ENCODE data around the gene GCDH.
A peak's percentile ranks its signal among the peaks of the same experiment; 100 is the strongest.
"Not testable (repeated sequence)": the region's sequence is repeated elsewhere in the genome, so short reads cannot be mapped to it uniquely, and the experiment has no call there.

Gene GCDH

DNA sequence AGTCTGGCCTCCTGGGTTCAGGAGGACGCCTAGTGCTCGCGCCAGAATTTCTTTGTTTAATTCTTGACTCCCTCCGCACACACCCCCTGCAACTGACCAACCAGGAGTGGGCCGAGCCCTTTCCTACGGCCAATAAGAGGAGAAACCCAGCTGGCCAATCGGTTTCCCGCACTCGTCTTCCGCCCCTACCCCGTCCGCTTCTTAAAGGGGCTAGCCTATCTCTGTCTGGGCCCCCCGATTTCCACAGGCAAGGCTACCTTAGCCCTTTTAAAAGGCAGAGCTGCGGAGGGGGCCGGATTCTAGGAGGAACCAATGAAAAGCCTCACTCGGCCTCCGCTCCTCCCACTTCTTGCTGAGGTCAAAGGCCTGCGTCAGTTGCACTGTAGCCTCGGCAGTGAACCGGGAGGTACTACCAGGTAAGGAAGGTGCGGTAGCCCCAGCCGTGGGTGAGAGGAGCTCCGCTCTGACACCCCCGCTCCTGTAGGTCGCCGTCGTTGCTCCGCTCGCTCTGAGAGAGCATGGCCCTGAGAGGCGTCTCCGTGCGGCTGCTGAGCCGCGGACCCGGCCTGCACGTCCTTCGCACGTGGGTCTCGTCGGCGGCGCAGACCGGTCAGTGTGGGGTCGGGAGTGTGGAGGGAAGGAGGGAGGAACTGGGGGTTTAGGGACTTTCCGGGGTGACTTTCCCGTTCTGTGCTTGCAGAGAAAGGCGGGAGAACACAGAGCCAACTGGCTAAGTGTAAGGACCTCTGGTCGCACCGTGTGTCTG, at the start of gene GCDH:
GCDH (plus strand) TSS at position 374 of the 766 bp plus-strand sequence; CDS start at position 519, 145 bp downstream.
- peak; percentile 87 to 93 for DNase-seq (ENCODE audit: low read depth in 2 of 2, low spot score in 1 of 2)

DNA sequence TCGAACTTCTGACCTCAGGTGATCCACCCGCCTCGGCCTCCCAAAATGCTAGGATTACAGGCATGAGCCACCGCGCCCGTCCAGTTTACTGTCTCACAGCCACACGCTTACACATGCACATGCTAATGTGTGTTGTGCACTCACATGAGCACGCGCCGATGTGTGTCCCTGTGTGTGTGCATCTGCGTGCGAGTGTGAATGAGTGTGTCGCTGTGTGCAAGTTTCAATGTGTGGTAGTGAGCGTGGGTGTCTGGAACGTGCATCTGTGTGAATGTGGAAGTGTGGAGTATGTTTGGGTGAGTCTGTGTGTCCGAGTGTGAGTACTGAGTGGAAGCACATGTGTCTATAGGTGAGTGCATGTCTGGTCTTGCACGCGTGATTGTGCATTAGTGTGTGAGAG, 48.4 kb upstream of the GCDH start:
- no peak for DNase-seq (ENCODE audit: low read depth in 2 of 2, low spot score in 1 of 2)

DNA sequence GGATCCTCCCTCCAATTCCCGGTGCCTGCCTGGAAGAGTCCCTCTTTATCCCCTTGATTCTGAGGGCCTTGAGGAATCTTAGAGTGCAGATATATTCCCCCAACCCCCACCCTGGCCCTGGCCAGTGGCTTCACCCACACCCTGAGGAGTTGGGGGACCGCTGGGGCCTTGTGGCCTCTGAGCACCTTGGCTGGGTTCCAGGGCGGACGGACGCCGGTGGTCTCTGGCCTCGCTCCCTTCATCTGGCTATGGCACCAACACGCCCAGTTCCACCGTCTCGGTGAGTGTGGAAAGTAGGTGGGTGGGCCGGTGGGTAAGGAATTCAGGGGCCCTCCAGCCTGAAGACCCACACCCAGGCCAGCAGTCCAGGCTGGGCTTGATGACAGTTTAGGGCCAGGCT, 47.6 kb upstream of the GCDH start:
- no peak for DNase-seq (ENCODE audit: low read depth in 2 of 2, low spot score in 1 of 2)

DNA sequence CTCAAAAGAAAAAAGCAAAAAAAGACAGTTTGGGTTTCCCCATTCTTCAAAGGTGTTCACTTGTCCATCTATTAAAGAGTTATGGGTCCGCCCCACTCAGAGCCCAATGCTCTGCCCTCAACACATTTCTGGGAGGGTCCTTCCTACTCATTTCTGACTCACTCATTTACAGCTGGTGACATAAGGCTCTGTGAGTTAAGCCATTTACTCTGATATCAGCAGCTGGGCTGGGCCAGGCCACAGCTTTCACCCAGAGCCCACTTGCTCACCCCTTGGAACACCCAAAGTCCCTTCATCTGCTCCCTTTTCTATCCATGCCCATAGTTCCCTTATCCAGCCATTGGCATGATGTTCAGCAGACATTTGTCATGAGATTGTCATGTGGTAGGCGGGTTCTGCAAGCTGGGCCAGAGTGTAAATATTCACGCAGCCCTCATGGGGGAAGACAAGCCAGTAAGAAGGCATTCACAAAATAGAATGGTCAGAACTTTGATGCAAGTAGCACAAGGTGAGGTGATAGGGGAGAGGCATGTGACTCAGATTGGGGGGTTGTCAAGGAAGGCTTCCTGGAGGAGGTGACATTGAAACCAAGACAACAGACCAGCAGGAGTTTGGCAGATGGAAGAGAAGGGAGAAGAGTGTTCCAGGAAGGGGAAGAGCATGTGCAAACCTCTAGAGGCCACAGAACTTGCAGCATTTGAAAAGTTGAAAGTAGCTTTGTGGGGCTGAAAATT, 46.8 kb upstream of the GCDH start:
- no peak for DNase-seq (ENCODE audit: low read depth in 2 of 2, low spot score in 1 of 2)

DNA sequence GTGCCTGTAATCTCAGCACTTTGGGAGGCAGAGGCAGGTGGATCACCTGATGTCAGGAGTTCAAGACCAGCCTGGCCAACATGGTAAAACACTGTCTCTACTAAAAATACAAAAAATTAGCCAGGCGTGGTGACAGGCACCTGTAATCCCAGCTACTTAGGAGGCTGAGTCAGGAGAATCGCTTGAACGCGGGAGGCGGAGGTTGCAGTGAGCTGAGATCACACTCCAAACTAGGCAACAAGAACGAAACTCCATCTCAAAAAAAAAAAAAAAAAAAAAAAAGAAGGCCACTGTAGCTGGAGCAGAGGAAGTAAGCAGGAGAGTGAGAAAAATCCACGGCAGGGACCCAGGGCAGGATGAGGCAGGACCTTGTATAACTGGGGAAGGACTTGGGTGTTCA, 44.3 kb upstream of the GCDH start:
- DNase-seq (ENCODE audit: low read depth in 2 of 2, low spot score in 1 of 2), result not testable (repeated sequence)

DNA sequence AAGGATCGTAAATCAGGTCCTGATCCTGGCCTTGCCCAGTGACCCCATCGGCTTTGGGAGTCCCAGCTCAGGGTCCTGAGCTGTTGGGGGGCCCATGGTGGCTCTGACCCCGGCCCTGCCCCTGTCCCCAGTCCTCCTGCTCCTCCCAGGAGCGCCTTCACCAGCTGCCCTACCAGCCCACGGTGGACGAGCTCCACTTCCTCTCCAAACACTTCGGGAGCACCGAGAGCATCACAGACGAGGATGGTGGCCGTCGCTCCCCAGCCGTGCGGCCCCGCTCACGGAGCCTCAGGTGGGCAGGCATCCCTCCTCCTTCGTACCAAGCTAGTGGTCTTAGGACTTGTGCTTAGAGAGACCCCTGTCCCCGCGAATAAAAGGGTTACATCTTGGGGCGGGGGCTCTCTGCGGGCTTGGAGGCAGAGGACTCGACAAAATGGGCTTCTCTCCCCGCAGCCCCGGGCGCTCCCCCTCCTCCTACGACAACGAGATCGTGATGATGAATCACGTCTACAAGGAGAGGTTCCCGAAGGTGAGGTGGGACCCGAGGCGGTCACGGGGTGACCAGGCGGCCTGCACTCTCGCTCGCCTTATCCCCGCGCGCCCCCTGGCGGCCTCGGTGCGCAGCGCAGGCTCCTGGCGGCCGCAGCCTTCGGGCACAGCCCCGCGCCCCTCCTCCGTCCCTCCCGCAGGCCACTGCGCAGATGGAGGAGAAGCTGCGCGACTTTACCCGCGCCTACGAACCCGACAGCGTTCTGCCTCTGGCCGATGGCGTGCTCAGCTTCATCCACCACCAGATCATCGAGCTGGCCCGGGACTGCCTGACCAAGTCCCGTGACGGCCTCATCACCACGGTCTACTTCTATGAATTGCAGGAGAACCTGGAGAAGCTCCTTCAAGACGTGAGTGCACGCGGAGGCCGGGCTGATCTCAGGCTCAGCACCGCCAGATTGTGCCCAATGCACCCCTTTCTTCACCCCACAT, 43.5 kb upstream of the GCDH start:
- DNase-seq (ENCODE audit: low read depth in 2 of 2, low spot score in 1 of 2), result peak; percentile 66 to 68

DNA sequence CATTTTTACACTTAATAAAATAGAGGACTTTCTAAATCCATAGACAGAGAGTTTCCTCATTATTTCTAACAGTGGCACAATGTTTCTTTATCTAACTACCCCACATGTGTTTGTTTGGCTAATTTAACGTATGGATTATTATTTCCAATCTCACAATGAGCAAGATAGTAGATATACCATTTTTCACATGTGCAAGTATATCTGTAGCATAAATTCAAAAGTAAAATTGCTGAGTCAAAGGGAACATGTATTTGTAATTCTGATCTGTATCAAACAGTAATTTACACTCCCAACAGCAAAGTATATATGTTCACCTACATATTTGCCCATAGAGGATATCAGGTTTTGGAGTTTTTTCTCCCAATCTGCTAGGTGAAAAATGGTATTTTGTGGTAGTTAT, 34.3 kb upstream of the GCDH start:
- DNase-seq (ENCODE audit: low read depth in 2 of 2, low spot score in 1 of 2), result no peak

DNA sequence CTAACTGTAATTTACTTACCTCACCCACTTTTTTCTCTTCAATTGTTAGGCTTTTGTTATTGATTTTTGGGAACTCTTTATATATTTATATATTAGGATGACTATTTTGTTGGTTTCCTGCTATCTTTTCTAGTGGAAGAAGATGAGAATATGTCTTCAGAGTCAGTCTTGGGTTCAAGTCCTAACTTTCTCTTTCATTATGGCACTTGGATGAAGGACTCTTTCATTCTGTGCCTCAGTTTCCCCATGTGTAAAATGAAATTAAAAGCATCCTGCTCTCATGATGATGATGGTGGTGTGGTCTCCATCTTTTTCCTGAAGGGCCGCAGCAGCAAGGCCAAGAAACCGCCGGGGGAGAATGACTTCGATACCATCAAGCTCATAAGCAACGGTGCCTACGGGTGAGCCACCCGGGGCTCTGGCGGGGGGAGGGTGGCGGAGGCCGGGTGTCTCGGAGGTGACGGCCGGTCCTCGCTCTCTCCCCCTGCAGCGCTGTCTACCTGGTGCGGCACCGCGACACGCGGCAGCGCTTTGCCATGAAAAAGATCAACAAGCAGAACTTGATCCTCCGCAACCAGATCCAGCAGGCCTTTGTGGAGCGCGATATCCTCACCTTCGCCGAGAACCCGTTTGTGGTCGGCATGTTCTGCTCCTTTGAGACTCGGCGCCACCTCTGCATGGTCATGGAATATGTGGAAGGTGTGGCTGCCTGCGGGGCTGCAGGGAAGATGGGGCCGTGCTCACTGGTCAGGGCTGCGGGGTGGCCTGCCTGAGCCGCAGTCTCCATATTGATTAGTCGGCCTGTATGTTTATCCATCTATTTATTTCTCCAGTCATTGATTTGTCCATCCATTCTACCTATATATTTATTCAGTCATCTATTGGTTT, 32.7 kb upstream of the GCDH start:
- no peak for DNase-seq (ENCODE audit: low read depth in 2 of 2, low spot score in 1 of 2)

DNA sequence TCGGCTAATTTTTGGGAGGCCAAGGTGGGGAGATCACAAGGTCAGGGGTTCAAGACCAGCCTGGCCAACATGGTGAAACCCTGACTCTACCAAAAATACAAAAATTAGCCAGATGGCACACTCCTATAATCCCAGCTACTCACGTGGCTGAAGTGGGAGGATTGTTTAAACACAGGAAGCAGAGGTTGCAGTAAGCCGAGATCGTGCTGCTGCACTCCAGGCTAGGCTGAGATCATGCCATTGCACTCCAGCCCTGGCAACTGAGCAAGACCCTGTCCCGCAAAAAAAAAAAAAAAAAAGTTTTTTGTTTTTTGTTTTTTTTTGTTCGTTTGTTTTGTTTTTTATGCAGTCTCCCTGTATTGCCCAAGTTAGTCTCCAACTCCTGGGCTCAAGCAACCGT, 31.4 kb upstream of the GCDH start:
- no peak for DNase-seq (ENCODE audit: low read depth in 2 of 2, low spot score in 1 of 2)

DNA sequence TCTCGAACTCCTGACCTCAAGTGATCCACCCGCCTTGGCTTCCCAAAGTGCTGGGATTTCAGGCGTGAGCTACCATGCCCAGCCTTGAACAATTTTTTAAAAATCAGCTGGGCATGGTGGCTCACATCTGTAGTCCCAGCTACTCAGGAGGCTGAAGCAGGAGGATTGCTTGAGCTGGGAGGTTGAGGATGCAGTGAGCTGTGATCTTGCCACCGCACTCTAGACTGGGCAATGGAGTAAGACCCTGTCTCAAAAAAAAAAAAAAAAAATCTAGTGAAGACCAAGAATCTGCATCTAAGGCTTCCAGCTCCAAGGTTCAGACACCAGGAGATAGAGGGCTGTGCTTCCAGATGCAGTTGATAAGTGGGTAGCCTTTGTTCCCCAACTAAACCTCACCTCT, 26.8 kb upstream of the GCDH start:
- DNase-seq (ENCODE audit: low read depth in 2 of 2, low spot score in 1 of 2), result no peak

DNA sequence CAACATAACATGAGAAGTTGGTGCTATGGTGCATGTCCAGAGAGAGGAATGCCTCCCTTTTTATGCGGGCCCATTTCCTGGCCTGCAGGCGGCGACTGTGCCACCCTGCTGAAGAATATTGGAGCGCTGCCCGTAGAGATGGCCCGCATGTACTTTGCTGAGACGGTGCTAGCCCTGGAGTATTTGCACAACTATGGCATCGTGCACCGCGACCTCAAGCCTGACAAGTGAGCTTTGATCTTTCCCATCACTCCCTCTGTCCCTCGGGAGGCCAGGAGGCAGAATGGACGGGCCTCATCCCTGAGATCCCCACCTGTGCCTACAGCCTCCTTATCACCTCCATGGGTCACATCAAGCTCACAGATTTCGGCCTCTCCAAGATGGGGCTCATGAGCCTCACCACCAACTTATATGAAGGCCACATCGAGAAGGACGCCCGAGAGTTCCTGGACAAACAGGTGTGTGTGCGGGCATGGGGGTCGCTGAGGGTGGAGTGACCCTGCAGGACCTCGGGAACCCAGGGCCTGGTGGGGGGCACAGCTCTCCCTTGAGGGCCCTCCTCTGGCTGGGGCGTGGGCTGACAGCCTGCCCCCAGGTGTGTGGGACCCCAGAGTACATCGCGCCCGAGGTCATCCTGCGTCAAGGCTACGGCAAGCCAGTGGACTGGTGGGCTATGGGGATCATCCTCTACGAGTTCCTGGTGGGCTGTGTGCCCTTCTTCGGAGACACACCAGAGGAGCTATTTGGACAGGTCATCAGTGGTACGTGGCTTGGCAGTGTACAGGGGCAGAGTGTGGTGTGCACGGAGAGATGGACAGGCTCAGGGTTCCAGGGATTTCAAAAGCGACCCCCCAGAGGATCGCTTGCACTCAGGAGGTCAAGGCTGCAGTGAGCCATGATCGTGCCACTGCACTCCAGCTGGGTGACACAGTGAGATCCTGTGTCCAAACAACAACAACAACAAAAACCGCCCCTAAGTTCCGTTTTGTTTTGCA, 25.9 kb upstream of the GCDH start:
- no peak for DNase-seq (ENCODE audit: low read depth in 2 of 2, low spot score in 1 of 2)

DNA sequence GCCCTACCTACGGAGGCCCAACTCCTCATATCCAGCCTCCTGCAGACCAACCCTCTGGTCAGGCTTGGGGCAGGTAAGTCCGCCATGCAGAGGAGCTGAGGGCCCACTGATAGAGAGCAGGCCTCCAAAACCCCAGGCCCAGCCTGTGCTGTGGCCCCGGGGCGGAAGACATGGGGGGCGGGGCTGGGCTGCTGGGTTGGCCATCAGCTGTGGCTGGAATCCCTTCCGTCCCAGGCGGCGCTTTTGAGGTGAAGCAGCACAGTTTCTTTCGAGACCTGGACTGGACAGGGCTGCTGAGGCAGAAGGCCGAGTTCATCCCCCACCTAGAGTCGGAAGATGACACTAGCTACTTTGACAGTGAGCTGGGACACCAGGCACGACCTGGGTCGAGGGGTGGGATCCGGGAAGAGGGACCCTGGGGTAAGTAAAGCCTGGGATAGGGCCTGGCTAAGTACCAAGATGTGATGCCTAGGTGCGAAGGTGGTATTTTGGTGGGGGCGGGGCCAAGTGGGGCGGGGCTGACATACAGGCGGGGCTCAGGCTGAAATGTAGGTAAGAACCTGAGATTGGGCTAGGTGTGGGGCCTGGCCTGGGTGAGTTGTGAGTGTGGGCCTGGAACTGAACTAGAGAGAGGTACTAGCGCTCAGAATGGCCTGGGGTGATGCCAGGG, 25.1 kb upstream of the GCDH start:
- no peak for DNase-seq (ENCODE audit: low read depth in 2 of 2, low spot score in 1 of 2)

DNA sequence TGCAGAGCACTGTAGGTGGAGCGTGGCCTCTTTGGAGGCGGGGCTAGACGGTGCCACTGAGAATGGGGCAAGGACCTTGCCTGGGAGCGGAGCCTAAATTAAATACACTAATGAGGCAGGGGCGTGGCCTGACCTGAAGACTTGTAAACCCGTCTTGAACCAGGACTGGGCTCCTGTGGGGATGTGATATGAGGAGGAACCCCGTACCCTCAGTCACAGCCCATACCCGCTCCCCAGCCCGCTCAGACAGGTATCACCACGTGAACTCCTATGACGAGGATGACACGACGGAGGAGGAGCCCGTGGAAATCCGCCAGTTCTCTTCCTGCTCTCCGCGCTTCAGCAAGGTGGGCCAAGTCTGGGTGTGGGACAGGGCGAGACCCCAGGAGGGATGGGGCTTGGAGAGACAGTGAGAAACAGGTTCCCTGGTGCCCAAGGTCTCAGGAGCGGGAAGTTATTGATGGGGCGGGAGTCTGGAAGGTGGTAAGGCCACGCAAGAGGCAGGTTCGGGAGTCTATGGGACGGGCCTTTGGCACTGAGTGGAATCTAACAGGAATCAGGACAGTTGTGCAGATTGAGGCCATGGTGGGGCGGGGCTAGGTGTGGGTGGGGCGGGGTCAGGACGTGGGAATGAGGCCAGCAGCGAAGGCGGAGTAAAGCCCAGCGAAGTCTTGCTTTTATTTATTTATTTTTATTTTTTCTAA, 24.4 kb upstream of the GCDH start:
- no peak for DNase-seq (ENCODE audit: low read depth in 2 of 2, low spot score in 1 of 2)

DNA sequence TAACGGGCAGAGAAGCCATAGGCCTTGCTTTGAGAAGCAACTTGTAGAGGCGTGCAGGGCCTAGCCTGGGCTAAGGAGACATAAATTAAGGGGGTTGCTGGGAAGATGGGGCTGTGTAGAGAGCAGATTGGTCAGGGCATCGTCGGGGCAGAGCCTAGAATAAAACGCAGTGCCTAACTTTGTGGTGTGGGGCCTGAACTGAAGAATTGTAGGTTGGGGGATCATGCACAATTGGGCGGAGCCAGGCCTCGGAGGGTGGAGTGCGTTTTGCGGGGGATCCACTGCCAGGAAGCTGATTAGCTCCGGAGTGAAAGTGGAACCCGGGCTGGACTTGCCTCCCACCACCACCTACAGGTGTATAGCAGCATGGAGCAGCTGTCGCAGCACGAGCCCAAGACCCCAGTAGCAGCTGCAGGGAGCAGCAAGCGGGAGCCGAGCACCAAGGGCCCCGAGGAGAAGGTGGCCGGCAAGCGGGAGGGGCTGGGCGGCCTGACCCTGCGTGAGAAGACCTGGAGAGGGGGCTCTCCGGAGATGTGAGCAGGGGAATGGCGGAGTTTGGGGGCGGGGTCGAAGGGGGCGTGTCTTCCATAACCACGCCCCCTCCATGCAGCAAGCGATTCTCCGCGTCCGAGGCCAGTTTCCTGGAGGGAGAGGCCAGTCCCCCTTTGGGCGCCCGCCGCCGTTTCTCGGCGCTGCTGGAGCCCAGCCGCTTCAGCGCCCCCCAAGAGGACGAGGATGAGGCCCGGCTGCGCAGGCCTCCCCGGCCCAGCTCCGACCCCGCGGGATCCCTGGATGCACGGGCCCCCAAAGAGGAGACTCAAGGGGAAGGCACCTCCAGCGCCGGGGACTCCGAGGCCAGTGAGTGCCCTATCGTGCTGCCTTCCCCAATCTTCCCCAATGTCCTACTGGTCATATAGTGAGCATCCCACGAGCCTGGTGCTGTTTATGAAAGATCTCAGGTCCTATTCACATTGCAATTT, 23.6 kb upstream of the GCDH start:
- DNase-seq (ENCODE audit: low read depth in 2 of 2, low spot score in 1 of 2), result peak in 1 of 2 donors; percentile 51

DNA sequence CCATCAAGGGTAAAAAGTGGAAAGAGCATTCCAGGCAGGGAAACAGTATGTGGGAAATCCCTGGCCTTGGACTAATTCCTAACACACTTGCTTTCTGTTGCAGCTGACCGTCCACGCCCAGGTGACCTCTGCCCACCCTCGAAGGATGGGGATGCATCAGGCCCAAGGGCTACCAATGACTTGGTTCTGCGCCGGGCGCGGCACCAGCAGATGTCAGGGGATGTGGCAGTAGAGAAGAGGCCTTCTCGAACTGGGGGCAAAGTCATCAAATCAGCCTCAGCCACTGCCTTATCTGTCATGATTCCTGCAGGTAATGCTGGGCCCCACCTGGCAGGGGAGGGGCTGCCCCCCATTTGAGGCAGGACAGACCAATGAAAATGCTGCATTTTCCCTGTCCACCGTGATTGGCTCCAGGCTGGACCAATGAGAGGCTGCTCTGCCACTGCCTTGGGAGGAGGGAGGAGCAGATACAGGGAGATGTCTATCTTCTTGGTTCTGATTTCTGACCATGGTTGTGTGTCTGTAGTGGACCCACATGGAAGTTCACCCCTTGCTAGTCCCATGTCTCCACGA, 22.3 kb upstream of the GCDH start:
- DNase-seq (ENCODE audit: low read depth in 2 of 2, low spot score in 1 of 2), result no peak

DNA sequence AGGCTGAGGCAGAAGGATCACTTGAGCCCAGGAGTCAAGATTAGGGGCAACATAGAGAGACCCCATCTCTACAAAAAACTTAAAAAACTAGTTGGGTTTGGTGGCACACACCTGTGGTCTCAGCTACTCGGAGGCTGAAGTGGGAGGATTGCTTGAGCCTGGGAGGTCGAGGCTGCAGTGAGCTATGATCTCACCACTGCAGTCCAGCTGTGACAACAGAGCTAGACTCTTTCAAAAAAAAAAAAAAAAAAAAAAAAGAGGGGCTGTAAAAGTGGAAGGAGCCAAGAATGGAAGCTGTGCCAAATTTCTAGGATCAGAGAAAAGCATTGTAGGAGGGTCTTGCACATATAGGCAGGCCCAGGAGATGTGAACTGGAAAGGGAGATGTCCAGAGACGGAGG, 19.3 kb upstream of the GCDH start:
- DNase-seq (ENCODE audit: low read depth in 2 of 2, low spot score in 1 of 2), result no peak

DNA sequence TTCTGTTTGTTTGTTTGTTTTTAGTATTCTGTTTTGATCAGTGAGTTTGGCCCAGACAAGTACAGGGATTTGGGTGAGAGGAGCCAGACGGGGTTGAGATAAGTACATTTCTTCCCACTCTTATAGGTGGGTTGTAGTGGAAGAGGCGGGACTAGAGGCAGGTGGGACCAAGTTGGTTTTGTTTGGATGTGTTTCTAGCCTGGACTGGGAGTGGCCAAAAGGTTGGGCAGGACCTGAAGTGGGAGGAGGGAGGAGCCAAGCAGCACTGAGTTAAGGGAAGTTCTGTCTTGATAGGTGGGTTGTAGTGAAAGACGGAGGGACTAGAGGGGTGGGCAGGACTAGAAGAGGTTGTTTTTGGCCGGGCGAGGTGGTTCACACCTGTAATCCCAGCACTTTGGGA, 18.7 kb upstream of the GCDH start:
- no peak for DNase-seq (ENCODE audit: low read depth in 2 of 2, low spot score in 1 of 2)
